Umbilical cord (tissue), 2 donors: Measurements from ENCODE around the gene UBD. TPM values are rescaled to one million over a fixed set of nuclear protein-coding genes. Genes with fewer than 3 reads are reported as not detected.
A peak's percentile ranks its signal among the peaks of the same experiment; 100 is the strongest.

Experiments used
- DNase-seq: peaks from one replicate; pipeline ENCODE4 v3.0.0-alpha.2; 2015; ENCODE audit warnings: low spot score
- total RNA-seq: library from RNA; depleted of rRNA; stranded (reverse); fragments of >200 nt; gene quantifications from one replicate; pipeline ENCODE4 v1.2.3, GENCODE V29; 2014; ENCODE audit warnings: low replicate concordance; ENCODE audit not compliant: insufficient read depth

UBD gene
- total RNA-seq, 1 donor from 2014 or later: 1.9 TPM

GRCh38 chr6:29561606-29562181 lies 2.2 kb upstream of the UBD start:
- DNase-seq: no peak

- DNase-seq: no peak
Observed at GRCh38 chr6:29561091-29561490, 1.6 kb upstream of the UBD start.

- no peak for DNase-seq
Observed at GRCh38 chr6:29558439-29559079, 973 bp downstream of the UBD start.

GRCh38 chr6:29557320-29557719 lies 2.2 kb downstream of the UBD start:
- no peak for DNase-seq

- DNase-seq: no peak
Observed at GRCh38 chr6:29554764-29555163, 4.8 kb downstream of the UBD start.

- peak; percentile 24 for DNase-seq
Observed at GRCh38 chr6:29553268-29554057, 6.1 kb downstream of the UBD start.

GRCh38 chr6:29552512-29553051 lies 7.0 kb downstream of the UBD start:
- peak; percentile 81 for DNase-seq

GRCh38 chr6:29547573-29547972 lies 12.0 kb downstream of the UBD start:
- no peak for DNase-seq

- no peak for DNase-seq
Observed at GRCh38 chr6:29537714-29538403, 21.7 kb downstream of the UBD start.

GRCh38 chr6:29532320-29532951 lies 27.1 kb downstream of the UBD start:
- DNase-seq: no peak

GRCh38 chr6:29531668-29532067 lies 27.9 kb downstream of the UBD start:
- DNase-seq: no peak

GRCh38 chr6:29530671-29531310 lies 28.7 kb downstream of the UBD start:
- DNase-seq: no peak

- DNase-seq: no peak
Observed at GRCh38 chr6:29529956-29530355, 29.6 kb downstream of the UBD start.

- no peak for DNase-seq
Observed at GRCh38 chr6:29528988-29529560, 30.5 kb downstream of the UBD start.

- no peak for DNase-seq
Observed at GRCh38 chr6:29528300-29528931, 31.1 kb downstream of the UBD start.

GRCh38 chr6:29527564-29527963 lies 32.0 kb downstream of the UBD start:
- DNase-seq: no peak

GRCh38 chr6:29527126-29527525 lies 32.4 kb downstream of the UBD start:
- no peak for DNase-seq

- no peak for DNase-seq
Observed at GRCh38 chr6:29525311-29525639, 34.3 kb downstream of the UBD start.

- DNase-seq: no peak
Observed at GRCh38 chr6:29524444-29525310, 34.9 kb downstream of the UBD start.
